H1 (cell line): ENCODE data around the gene COLEC11. TPM values are rescaled to one million over a fixed set of nuclear protein-coding genes. Genes with fewer than 3 reads are reported as not detected.

ENCODE experiments used
- GABPA ChIP-seq: IDR thresholded peaks from 2 replicates; pipeline ENCODE4 v1.6.1; 2011; ENCODE audit warnings: mild to moderate bottlenecking, low read length, moderate library complexity, borderline replicate concordance; ENCODE audit not compliant: insufficient read depth
- TAF1 ChIP-seq: IDR thresholded peaks from 2 replicates; pipeline ENCODE4 v1.6.1; 2011; ENCODE audit warnings: mild to moderate bottlenecking, low read depth, low read length
- polyA plus RNA-seq, 7 experiments: library from polyadenylated mRNA; depleted of rRNA in 3 of 7; stranded (reverse) in 5 of 7; unstranded in 2 of 7; fragments of >200 nt in 5 of 7; fragments of 200-250 nt in 2 of 7; gene quantifications; 1 replicate in 5 of 7; 2 replicates in 1 of 7; 4 replicates in 1 of 7; pipeline versions ENCODE4 v1.2.1 to v1.2.3, GENCODE V29; 2011 to 2013; ENCODE audit warnings: missing spikeins in 2 of 7, mixed read lengths in 2 of 7
- total RNA-seq: library from RNA; stranded (reverse); fragmentation: NEBNext Ultra II Directional; extraction: Animal tissue kit (Norgen Biotek cat#: 25700); gene quantifications from 2 replicates; pipeline ENCODE4 v1.2.1, GENCODE V29; 2021

The COLEC11 gene
- total and polyA plus RNA-seq, 2 of the 8 experiments (the other 6 are each of a cell fraction or from before 2014, with no cell fraction given): 0.47 to 0.80 TPM

- TF ChIP-seq TAF1 (no peak), GABPA (no peak)
These were observed 39.7 kb downstream of the COLEC11 start (continued) for GRCh38 chr2:3634596-3635121.
